ENCODE data around the gene BCR.

DNA sequence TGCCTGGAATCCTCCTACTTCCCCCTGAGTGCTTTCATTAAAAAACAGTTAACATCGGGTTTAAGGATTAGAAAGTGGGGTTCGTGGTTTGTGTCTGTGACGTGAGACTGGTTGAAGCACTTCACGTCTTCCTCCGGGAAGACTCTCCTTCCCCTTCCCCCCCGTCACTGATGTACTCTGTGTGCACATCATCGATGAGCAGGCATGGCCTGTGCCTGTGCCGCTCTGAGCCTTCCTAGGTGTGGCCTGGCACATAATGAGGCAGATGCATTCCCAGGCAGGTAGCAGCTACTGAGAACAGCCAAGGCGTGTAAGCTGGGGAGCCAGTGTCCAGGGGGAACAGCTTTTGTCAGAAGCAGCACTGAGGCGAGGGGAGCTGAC is 93.8 kb downstream of the BCR start:
- TF ChIP-seq TAF1 (IDR thresholded peaks at IDR 0.05; ENCODE audit: borderline replicate concordance, low read depth, low read length) = no peak
- no peak for TF ChIP-seq POLR2A (IDR thresholded peaks at IDR 0.05; ENCODE audit: low read depth, low read length)
- no peak for TF ChIP-seq POLR2AphosphoS5 (IDR thresholded peaks at IDR 0.05; ENCODE audit: low read depth, low read length)

All from GM12892 (cell line).